H1 (cell line): Measurements from ENCODE around the gene ALG9. TPM values are rescaled to one million over a fixed set of nuclear protein-coding genes. Genes with fewer than 3 reads are reported as not detected.

Experiments used
- CTCF ChIA-PET: fragments of 300-600 bp; sonication (Branson Sonifier 250); formaldehyde crosslinking; loops from one replicate; lab custom pipeline; 2021; ENCODE audit not compliant: partially characterized antibody; lab: Charles Lee
- POLR2A ChIA-PET: fragments of 300-600 bp; sonication (Branson Sonifier 250); formaldehyde crosslinking; loops from one replicate; lab custom pipeline; 2021; ENCODE audit warnings: inconsistent platforms; ENCODE audit not compliant: partially characterized antibody; lab: Charles Lee
- DNase-seq, 2 experiments: peaks; one replicate each; pipeline versions ENCODE4 v3.0.0 to v3.0.0-alpha.2; 2010 to 2022; ENCODE audit warnings: low spot score in 2 of 2, low read depth in 1 of 2, mixed read lengths in 1 of 2
- FAIRE-seq: peaks from 2 replicates; lab custom pipeline; 2011; peaks lifted over from hg19 to GRCh38; lab: Jason Lieb, UNC
- H2AFZ ChIP-seq: 2 replicates; pipeline ENCODE4 v1.8.1; 2012; ENCODE audit warnings: low read length, inconsistent platforms
- H2AK5ac ChIP-seq: 2 replicates; pipeline ENCODE4 v1.6.1; 2013; ENCODE audit warnings: low read depth, low read length
- H2BK120ac ChIP-seq: replicated peaks from 2 replicates; pipeline ENCODE3; 2013; ENCODE audit warnings: low read depth, low read length, inconsistent platforms
- H2BK12ac ChIP-seq: 2 replicates; pipeline ENCODE4 v1.6.1; 2013; ENCODE audit warnings: low read depth, low read length
- H2BK15ac ChIP-seq: 2 replicates; pipeline ENCODE4 v1.6.1; 2013; ENCODE audit warnings: low read length
- H2BK20ac ChIP-seq: 2 replicates; pipeline ENCODE4 v1.6.1; 2013; ENCODE audit warnings: low read length
- H2BK5ac ChIP-seq: 2 replicates; pipeline ENCODE4 v1.6.1; 2013; ENCODE audit warnings: low read depth, low read length
- H3K14ac ChIP-seq: 2 replicates; pipeline ENCODE4 v1.6.1; 2013; ENCODE audit warnings: inconsistent platforms; ENCODE audit not compliant: insufficient read length
- H3K18ac ChIP-seq: 2 replicates; pipeline ENCODE4 v1.6.1; 2013; ENCODE audit warnings: low read length; ENCODE audit errors: extremely low read depth
- H3K23ac ChIP-seq: 2 replicates; pipeline ENCODE4 v1.6.1; 2013; ENCODE audit warnings: inconsistent platforms; ENCODE audit not compliant: insufficient read length
- H3K23me2 ChIP-seq: 2 replicates; pipeline ENCODE4 v1.6.1; 2013; ENCODE audit warnings: low read depth, low read length
- H3K27ac ChIP-seq: 2 replicates; pipeline ENCODE4 v1.6.1; 2011; ENCODE audit warnings: low read depth, low read length, inconsistent platforms
- H3K27me3 ChIP-seq, 4 experiments: replicated peaks in 1 of 4; 1 replicate in 1 of 4; 2 replicates in 3 of 4; pipeline versions ENCODE4 v1.6.1 to v1.8.1; 2011 to 2013; ENCODE audit warnings: low read length in 3 of 4, mild to moderate bottlenecking in 3 of 4, inconsistent platforms in 2 of 4, mixed read lengths in 2 of 4, moderate library complexity in 1 of 4; ENCODE audit not compliant: control insufficient read depth in 3 of 4, insufficient read depth in 3 of 4; ENCODE audit errors: extremely low read depth in 1 of 4
- H3K36me3 ChIP-seq, 4 experiments: 2 replicates each; pipeline versions ENCODE4 v1.6.1 to v1.8.1; 2011 to 2013; ENCODE audit warnings: mild to moderate bottlenecking in 4 of 4, low read length in 3 of 4, moderate library complexity in 2 of 4, control low read depth in 1 of 4, inconsistent platforms in 1 of 4; ENCODE audit not compliant: insufficient read depth in 4 of 4, control insufficient read depth in 2 of 4
- H3K4ac ChIP-seq: replicated peaks from 2 replicates; pipeline ENCODE3; 2013; ENCODE audit warnings: low read length, low read depth, mixed read lengths, inconsistent platforms; ENCODE audit not compliant: insufficient read length
- H3K4me1 ChIP-seq, 4 experiments: replicated peaks in 1 of 4; 1 replicate in 1 of 4; 2 replicates in 3 of 4; pipeline versions ENCODE4 v1.6.1 to v1.8.1; 2011 to 2013; ENCODE audit warnings: low read length in 3 of 4, inconsistent platforms in 2 of 4, mixed read lengths in 1 of 4; ENCODE audit not compliant: insufficient read depth in 4 of 4, control insufficient read depth in 3 of 4
- H3K4me2 ChIP-seq, 2 experiments: 2 replicates each; pipeline versions ENCODE4 v1.6.1 to v1.8.1; 2011 to 2013; ENCODE audit warnings: low read depth in 2 of 2, low read length in 2 of 2, control low read depth in 1 of 2, inconsistent platforms in 1 of 2, mild to moderate bottlenecking in 1 of 2; ENCODE audit not compliant: insufficient read depth in 1 of 2
- H3K4me3 ChIP-seq, 4 experiments: fragments of 200-600, 300-600 bp in 1 of 4; sonication (generic), shearing (Covaris generic), sonication (Bioruptor Twin) in 1 of 4; 2 replicates each; pipeline versions ENCODE4 v1.5.1 to v1.8.1; 2011 to 2016; ENCODE audit warnings: low read length in 4 of 4, low read depth in 3 of 4, control low read depth in 2 of 4, inconsistent platforms in 2 of 4, mild to moderate bottlenecking in 2 of 4, mixed read lengths in 1 of 4, moderate library complexity in 1 of 4; ENCODE audit not compliant: insufficient read depth in 2 of 4; ENCODE audit errors: extremely low read depth in 1 of 4
- H3K56ac ChIP-seq: replicated peaks from 2 replicates; pipeline ENCODE3; 2013; ENCODE audit warnings: low read depth, mild to moderate bottlenecking, mixed read lengths, low read length, inconsistent platforms; ENCODE audit not compliant: insufficient read length
- H3K79me1 ChIP-seq: 2 replicates; pipeline ENCODE4 v1.6.1; 2013; ENCODE audit warnings: low read depth, low read length, control low read depth
- H3K79me2 ChIP-seq, 2 experiments: 2 replicates each; pipeline versions ENCODE4 v1.6.1 to v1.8.1; 2012 to 2013; ENCODE audit warnings: low read length in 2 of 2, mild to moderate bottlenecking in 2 of 2, inconsistent platforms in 1 of 2; ENCODE audit not compliant: insufficient read depth in 2 of 2, control insufficient read depth in 1 of 2
- H3K9ac ChIP-seq, 4 experiments: replicated peaks in 1 of 4; 1 replicate in 1 of 4; 2 replicates in 3 of 4; pipeline versions ENCODE4 v1.6.1 to v1.8.1; 2011 to 2013; ENCODE audit warnings: low read depth in 3 of 4, low read length in 3 of 4, control low read depth in 2 of 4, mild to moderate bottlenecking in 2 of 4, moderate library complexity in 2 of 4, inconsistent platforms in 1 of 4; ENCODE audit errors: extremely low read depth in 1 of 4
- H3K9me3 ChIP-seq, 2 experiments: 2 replicates each; pipeline versions ENCODE4 v1.6.1 to v1.8.1; 2012 to 2013; ENCODE audit warnings: mild to moderate bottlenecking in 2 of 2, moderate library complexity in 2 of 2, control low read depth in 1 of 2, inconsistent platforms in 1 of 2, low read depth in 1 of 2, low read length in 1 of 2, mixed read lengths in 1 of 2; ENCODE audit not compliant: insufficient read depth in 2 of 2
- H4K20me1 ChIP-seq, 2 experiments: replicated peaks in 1 of 2; 2 replicates each; pipeline versions ENCODE3 to v1.8.1; 2011 to 2013; ENCODE audit warnings: inconsistent platforms in 2 of 2, low read length in 2 of 2, mild to moderate bottlenecking in 1 of 2; ENCODE audit not compliant: insufficient read depth in 2 of 2, control insufficient read depth in 1 of 2
- H4K5ac ChIP-seq: 2 replicates; pipeline ENCODE4 v1.6.1; 2013; ENCODE audit warnings: low read length, low read depth, mixed read lengths, inconsistent platforms; ENCODE audit not compliant: insufficient read length
- H4K8ac ChIP-seq: 2 replicates; pipeline ENCODE4 v1.8.0; 2013; ENCODE audit warnings: mild to moderate bottlenecking, moderate library complexity, low read length, inconsistent platforms; ENCODE audit not compliant: insufficient read depth; ENCODE audit errors: extremely low read depth
- H4K91ac ChIP-seq: replicated peaks from 2 replicates; pipeline ENCODE3; 2013; ENCODE audit warnings: low read length, mixed read lengths, inconsistent platforms; ENCODE audit not compliant: insufficient read length
- BACH1 ChIP-seq: IDR thresholded peaks from 2 replicates; pipeline ENCODE4 v1.6.1; 2012; ENCODE audit warnings: low read length, improper control_type of control experiment
- BRCA1 ChIP-seq: IDR thresholded peaks from 2 replicates; pipeline ENCODE4 v1.6.1; 2012; ENCODE audit warnings: low read depth, low read length, improper control_type of control experiment
- HDAC6 ChIP-seq: IDR thresholded peaks from one replicate; pipeline ENCODE4 v1.7.1; 2012; ENCODE audit warnings: low read depth, mild to moderate bottlenecking, inconsistent platforms, low read length, moderate library complexity
- NRF1 ChIP-seq: IDR thresholded peaks from 2 replicates; pipeline ENCODE4 v1.6.1; 2011; ENCODE audit warnings: mild to moderate bottlenecking, low read depth, low read length, improper control_type of control experiment
- RAD21 ChIP-seq, 2 experiments: IDR thresholded peaks in 1 of 2; conservative IDR thresholded peaks in 1 of 2; 2 replicates each; pipeline ENCODE4 v1.6.1; 2011; ENCODE audit warnings: low read depth in 2 of 2, low read length in 2 of 2, improper control_type of control experiment in 1 of 2, inconsistent platforms in 1 of 2, mild to moderate bottlenecking in 1 of 2, moderate library complexity in 1 of 2
- RFX5 ChIP-seq: IDR thresholded peaks from 2 replicates; pipeline ENCODE4 v1.6.1; 2011; ENCODE audit warnings: low read depth, low read length, improper control_type of control experiment, borderline replicate concordance
- SIN3A ChIP-seq, 2 experiments: IDR thresholded peaks in 1 of 2; conservative IDR thresholded peaks in 1 of 2; 2 replicates each; pipeline ENCODE4 v1.6.1; 2011 to 2012; ENCODE audit warnings: low read length in 2 of 2, improper control_type of control experiment in 1 of 2, low read depth in 1 of 2, mild to moderate bottlenecking in 1 of 2
- SRF ChIP-seq: IDR thresholded peaks from 2 replicates; pipeline ENCODE4 v1.6.1; 2011; ENCODE audit warnings: mild to moderate bottlenecking, low read depth, low read length, moderate library complexity
- SUZ12 ChIP-seq: fragments of 200-600 bp; sonication (generic); IDR thresholded peaks from 2 replicates; pipeline ENCODE4 v1.6.1; 2012; ENCODE audit warnings: mild to moderate bottlenecking, inconsistent platforms, low read length, moderate library complexity, mixed read lengths
- TAF7 ChIP-seq: optimal IDR thresholded peaks from 2 replicates; pipeline ENCODE3; 2011; ENCODE audit warnings: low read depth, mild to moderate bottlenecking, inconsistent platforms, low read length, moderate library complexity, borderline replicate concordance
- WGBS, 2 experiments: shearing (Covaris generic) in 1 of 2; methylation state at CpG; one replicate each; pipeline versions ENCODE4 v1.1.6 to v1.1.7; 2013 to 2015; ENCODE audit warnings: low lambda C conversion rate in 2 of 2, mixed read lengths in 2 of 2, inconsistent platforms in 1 of 2, low coverage in 1 of 2, missing lambda C conversion rate in 1 of 2; ENCODE audit not compliant: insufficient replicate concordance in 2 of 2, insufficient coverage in 1 of 2, insufficient read length in 1 of 2; ENCODE audit errors: extremely low coverage in 1 of 2, missing lambda C conversion rate in 1 of 2; 5-methylcytosine and 5-hydroxymethylcytosine counted together
- polyA plus RNA-seq, 7 experiments: library from polyadenylated mRNA; depleted of rRNA in 3 of 7; stranded (reverse) in 5 of 7; unstranded in 2 of 7; fragments of >200 nt in 5 of 7; fragments of 200-250 nt in 2 of 7; gene quantifications; 1 replicate in 5 of 7; 2 replicates in 1 of 7; 4 replicates in 1 of 7; pipeline versions ENCODE4 v1.2.1 to v1.2.3, GENCODE V29; 2011 to 2013; ENCODE audit warnings: missing spikeins in 2 of 7, mixed read lengths in 2 of 7
- total RNA-seq: library from RNA; stranded (reverse); fragmentation: NEBNext Ultra II Directional; extraction: Animal tissue kit (Norgen Biotek cat#: 25700); gene quantifications from 2 replicates; pipeline ENCODE4 v1.2.1, GENCODE V29; 2021
- TF ChIP-seq, protein P1 (sequence below), 3 experiments: IDR thresholded peaks; 1 replicate in 2 of 3; 2 replicates in 1 of 3; pipeline versions ENCODE4 v1.5.1 to v1.6.1; 2011; ENCODE audit warnings: low read length in 3 of 3, mild to moderate bottlenecking in 3 of 3, inconsistent platforms in 2 of 3, low read depth in 1 of 3, moderate library complexity in 1 of 3; ENCODE audit not compliant: insufficient read depth in 1 of 3; ENCODE audit errors: control extremely low read depth in 1 of 3

ALG9 gene
- total and polyA plus RNA-seq, 2 of the 8 experiments (the other 6 are each of a cell fraction or from before 2014, with no cell fraction given), result 23.5 to 24.5 TPM

DNA sequence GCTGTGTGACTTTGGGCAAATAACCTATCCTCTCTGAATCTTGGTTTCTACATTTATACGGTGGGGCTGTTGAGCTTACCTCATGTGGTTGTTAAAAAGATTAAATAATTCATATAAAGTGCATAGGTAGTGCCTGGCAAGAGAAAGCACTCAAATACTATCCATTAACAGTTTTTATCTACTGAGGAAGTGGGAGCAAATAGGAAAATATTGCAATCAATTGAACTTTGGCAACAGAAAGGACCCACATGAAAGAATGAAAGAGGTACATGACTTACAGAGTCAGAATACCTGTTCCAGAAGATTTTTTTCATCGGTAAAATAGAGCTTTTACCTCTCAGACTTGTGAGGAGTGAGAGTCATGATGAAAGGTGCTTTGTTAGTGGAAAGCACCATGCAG is 98.8 kb downstream of the ALG9 start:
- Histone ChIP-seq H4K91ac (no peak overlapping the region), H3K9ac (no peak overlapping the region), H3K36me3 (no peaks in the 10 kb centered on the region; a peak in 1 of 8 replicates), H2BK120ac (no peak overlapping the region), H4K20me1 (no peaks in the 10 kb centered on the region), H2BK20ac (no peak overlapping the region), H2AK5ac (no peak overlapping the region), H3K4me1 (peaks cover 0 to 10% (median 5%) of the 10 kb centered on the region in 4 experiments; a peak in 2 of 7 replicates), H3K27me3 (no peaks in the 10 kb centered on the region), H2BK5ac (no peak overlapping the region), H3K18ac (no peak overlapping the region), H3K23me2 (no peaks in the 10 kb centered on the region; the same call in 1 of the 2 replicates), H2BK12ac (no peak overlapping the region), H3K27ac (no peak overlapping the region), H3K4ac (no peak overlapping the region), H4K5ac (no peak overlapping the region), H3K79me2 (no peaks in the 10 kb centered on the region), H2BK15ac (no peak overlapping the region), H3K23ac (no peak overlapping the region), H3K14ac (no peak overlapping the region), H3K4me2 (no peak overlapping the region), H3K79me1 (no peaks in the 10 kb centered on the region), H3K4me3 (no peak overlapping the region), H4K8ac (no peak overlapping the region), H2AFZ (no peak overlapping the region), H3K9me3 (no peaks in the 10 kb centered on the region), H3K56ac (no peak overlapping the region)
- CTCF ChIA-PET, result interaction anchor here (0.6 to 1.8 kb wide), 11 partner anchors 10 to 489 kb away, joined by 3 to 7 read pairs (median 4); no protein-coding TSS in a partner anchor
- DNase-seq (no peak), FAIRE-seq (no peak)
- WGBS, 2 experiments, result 83% methylated on average over 2 of the region's 2 CpGs; no CpG with 5 or more reads in 1 of the 2 experiments
- POLR2A ChIA-PET, result interaction anchor here (0.9 kb wide), 1 partner anchor 170 kb away, joined by 3 read pairs; the partner anchor contains the start of gene SIK2
- TF ChIP-seq, protein P1, sequence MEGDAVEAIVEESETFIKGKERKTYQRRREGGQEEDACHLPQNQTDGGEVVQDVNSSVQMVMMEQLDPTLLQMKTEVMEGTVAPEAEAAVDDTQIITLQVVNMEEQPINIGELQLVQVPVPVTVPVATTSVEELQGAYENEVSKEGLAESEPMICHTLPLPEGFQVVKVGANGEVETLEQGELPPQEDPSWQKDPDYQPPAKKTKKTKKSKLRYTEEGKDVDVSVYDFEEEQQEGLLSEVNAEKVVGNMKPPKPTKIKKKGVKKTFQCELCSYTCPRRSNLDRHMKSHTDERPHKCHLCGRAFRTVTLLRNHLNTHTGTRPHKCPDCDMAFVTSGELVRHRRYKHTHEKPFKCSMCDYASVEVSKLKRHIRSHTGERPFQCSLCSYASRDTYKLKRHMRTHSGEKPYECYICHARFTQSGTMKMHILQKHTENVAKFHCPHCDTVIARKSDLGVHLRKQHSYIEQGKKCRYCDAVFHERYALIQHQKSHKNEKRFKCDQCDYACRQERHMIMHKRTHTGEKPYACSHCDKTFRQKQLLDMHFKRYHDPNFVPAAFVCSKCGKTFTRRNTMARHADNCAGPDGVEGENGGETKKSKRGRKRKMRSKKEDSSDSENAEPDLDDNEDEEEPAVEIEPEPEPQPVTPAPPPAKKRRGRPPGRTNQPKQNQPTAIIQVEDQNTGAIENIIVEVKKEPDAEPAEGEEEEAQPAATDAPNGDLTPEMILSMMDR (IDR thresholded peaks at IDR 0.05; ENCODE audit: control extremely low read depth in 1 of 3, insufficient read depth in 1 of 3, low read depth in 1 of 3, low read length in 3 of 3), result no peak
- TF ChIP-seq BRCA1 (no peak), NRF1 (no peak), RAD21 (IDR thresholded peaks at IDR 0.05 in 1 of 2, conservative IDR thresholded peaks at IDR 0.05 in 1 of 2; ENCODE audit: low read depth in 2 of 2, low read length in 2 of 2) (no peak), BACH1 (no peak), SUZ12 (no peak), RFX5 (no peak), SRF (no peak), TAF7 (no peak), HDAC6 (no peak), SIN3A (conservative IDR thresholded peaks at IDR 0.05 in 1 of 2, IDR thresholded peaks at IDR 0.05 in 1 of 2; ENCODE audit: low read depth in 1 of 2, low read length in 2 of 2) (no peak)
